ENCODE results near the gene LNPEP.
A peak's percentile ranks its signal among the peaks of the same experiment; 100 is the strongest.

The LNPEP gene

GRCh38 chr5:96946381-96946780, 10.5 kb downstream of the LNPEP start:
- Histone ChIP-seq H3K36me3 (ENCODE audit: control insufficient read depth, insufficient read depth, low read length) (no peaks in the 10 kb centered on the region), H3K27ac (ENCODE audit: low read depth, low read length) (no peak overlapping the region), H3K9ac (ENCODE audit: low read length) (no peak overlapping the region), H3K4me3 (ENCODE audit: low read length) (no peak overlapping the region), H3K27me3 (ENCODE audit: control insufficient read depth, insufficient read depth, low read length) (no peaks in the 10 kb centered on the region), H3K4me1 (ENCODE audit: control insufficient read depth, insufficient read depth, low read length) (no peaks in the 10 kb centered on the region)

GRCh38 chr5:96952118-96952750, 16.4 kb downstream of the LNPEP start:
- Histone ChIP-seq H3K4me1 (ENCODE audit: control insufficient read depth, insufficient read depth, low read length) (peaks cover 4% of the 10 kb centered on the region), H3K27ac (ENCODE audit: low read depth, low read length) (no peak overlapping the region), H3K27me3 (ENCODE audit: control insufficient read depth, insufficient read depth, low read length) (no peaks in the 10 kb centered on the region), H3K9ac (ENCODE audit: low read length) (no peak overlapping the region), H3K36me3 (ENCODE audit: control insufficient read depth, insufficient read depth, low read length) (no peaks in the 10 kb centered on the region), H3K4me3 (ENCODE audit: low read length) (no peak overlapping the region)

GRCh38 chr5:96952974-96953730, 17.3 kb downstream of the LNPEP start:
- peak overlapping the region; percentile 73 for H3K27ac ChIP-seq (ENCODE audit: low read depth, low read length)
- H3K4me3 ChIP-seq (ENCODE audit: low read length), result no peak overlapping the region
- H3K4me1 ChIP-seq (ENCODE audit: control insufficient read depth, insufficient read depth, low read length), result peaks cover 4% of the 10 kb centered on the region
- H3K27me3 ChIP-seq (ENCODE audit: control insufficient read depth, insufficient read depth, low read length), result no peaks in the 10 kb centered on the region
- H3K36me3 ChIP-seq (ENCODE audit: control insufficient read depth, insufficient read depth, low read length), result no peaks in the 10 kb centered on the region
- H3K9ac ChIP-seq (ENCODE audit: low read length), result no peak overlapping the region

DNA sequence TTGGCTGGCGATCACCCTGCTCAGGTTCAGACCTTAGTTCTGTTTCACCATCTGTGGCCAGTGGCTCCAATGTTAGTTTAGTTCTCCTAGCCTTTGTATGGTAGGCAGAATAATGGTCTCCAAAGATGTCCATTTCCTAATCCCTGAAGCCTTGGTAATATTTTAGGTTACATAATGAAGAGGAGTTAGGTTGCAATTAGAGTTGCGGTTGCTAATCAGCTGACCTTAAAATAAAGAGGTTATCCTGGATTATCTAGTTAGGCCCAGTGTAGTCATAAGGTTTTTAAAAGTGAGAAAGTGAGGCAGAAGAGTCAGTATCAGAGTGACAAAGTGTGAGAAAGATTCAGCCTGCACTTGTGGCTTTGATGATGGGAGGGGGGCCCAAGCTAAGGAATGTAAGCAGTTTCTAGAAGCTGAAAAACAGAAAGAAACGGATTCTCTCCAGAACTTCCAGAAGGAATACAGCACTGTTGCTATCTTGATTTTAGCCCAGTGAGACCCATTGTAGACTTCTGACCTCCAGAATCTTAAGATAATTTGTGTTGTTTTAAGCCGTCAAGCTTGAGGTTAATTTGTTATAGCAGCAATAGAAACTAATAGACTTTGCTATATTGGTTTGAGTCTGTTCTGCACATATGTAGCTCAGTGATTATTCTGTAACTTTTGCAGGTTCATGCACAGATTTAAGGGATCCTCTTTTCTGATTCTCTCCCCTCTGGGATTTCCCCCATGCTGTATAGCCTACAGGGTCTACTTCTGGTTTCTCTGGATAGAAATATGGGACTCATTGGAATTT, 21.6 kb downstream of the LNPEP start:
- Histone ChIP-seq H3K4me1 (ENCODE audit: control insufficient read depth, insufficient read depth, low read length) (peaks cover 4% of the 10 kb centered on the region), H3K4me3 (ENCODE audit: low read length) (no peak overlapping the region), H3K36me3 (ENCODE audit: control insufficient read depth, insufficient read depth, low read length) (no peaks in the 10 kb centered on the region), H3K27me3 (ENCODE audit: control insufficient read depth, insufficient read depth, low read length) (no peaks in the 10 kb centered on the region), H3K9ac (ENCODE audit: low read length) (no peak overlapping the region), H3K27ac (ENCODE audit: low read depth, low read length) (no peak overlapping the region)

DNA sequence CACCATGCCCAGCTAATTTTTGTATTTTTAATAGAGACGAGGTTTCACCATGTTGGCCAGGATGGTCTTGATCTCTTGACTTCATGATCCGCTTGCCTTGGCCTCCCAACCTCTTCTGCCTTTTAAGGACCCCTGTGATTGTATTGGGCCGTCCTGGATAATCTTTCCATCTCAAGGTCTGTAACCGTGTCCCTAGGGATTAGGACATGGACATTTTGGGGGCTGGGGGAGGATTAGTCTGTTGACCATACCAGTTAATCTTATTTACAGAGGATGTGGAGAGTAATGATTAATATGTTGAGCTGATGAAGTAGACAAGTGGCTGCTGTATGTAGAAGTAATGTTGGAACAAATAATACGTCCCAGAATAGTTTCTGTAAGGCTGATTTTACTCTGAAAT, 23.1 kb downstream of the LNPEP start:
- Histone ChIP-seq H3K4me3 (ENCODE audit: low read length) (no peak overlapping the region), H3K36me3 (ENCODE audit: control insufficient read depth, insufficient read depth, low read length) (no peaks in the 10 kb centered on the region), H3K27me3 (ENCODE audit: control insufficient read depth, insufficient read depth, low read length) (no peaks in the 10 kb centered on the region), H3K27ac (ENCODE audit: low read depth, low read length) (no peak overlapping the region), H3K9ac (ENCODE audit: low read length) (no peak overlapping the region), H3K4me1 (ENCODE audit: control insufficient read depth, insufficient read depth, low read length) (peaks cover 12% of the 10 kb centered on the region)

- Histone ChIP-seq H3K27ac (ENCODE audit: low read depth, low read length) (no peak overlapping the region), H3K27me3 (ENCODE audit: control insufficient read depth, insufficient read depth, low read length) (no peaks in the 10 kb centered on the region), H3K9ac (ENCODE audit: low read length) (no peak overlapping the region), H3K4me3 (ENCODE audit: low read length) (no peak overlapping the region), H3K36me3 (ENCODE audit: control insufficient read depth, insufficient read depth, low read length) (no peaks in the 10 kb centered on the region), H3K4me1 (ENCODE audit: control insufficient read depth, insufficient read depth, low read length) (peaks cover 8% of the 10 kb centered on the region)
Observed at GRCh38 chr5:96961053-96961452, 25.2 kb downstream of the LNPEP start.

DNA sequence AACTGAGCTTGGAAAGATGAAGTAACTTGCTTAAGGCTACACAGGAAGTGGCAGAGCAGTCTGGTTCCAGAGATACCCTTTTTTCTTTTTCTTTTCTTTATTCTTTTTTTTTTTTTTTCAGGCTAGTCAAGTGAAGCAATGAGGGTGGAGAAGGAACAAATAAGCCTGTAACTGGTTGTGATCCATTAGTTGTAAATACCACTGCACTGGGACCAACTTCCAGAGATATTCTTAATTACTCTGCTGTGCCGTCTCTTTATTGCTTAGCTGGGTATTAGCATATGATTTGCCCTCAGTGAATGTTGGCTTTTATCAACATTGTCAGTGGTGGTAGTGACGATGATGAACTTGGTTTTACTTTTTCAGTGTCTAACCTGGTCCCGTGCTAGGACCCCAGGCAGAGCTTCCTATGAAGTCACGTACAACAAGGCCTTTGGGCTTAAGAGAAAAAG, 26.7 kb downstream of the LNPEP start:
- Histone ChIP-seq H3K9ac (ENCODE audit: low read length) (no peak overlapping the region), H3K27ac (ENCODE audit: low read depth, low read length) (no peak overlapping the region), H3K36me3 (ENCODE audit: control insufficient read depth, insufficient read depth, low read length) (no peaks in the 10 kb centered on the region), H3K27me3 (ENCODE audit: control insufficient read depth, insufficient read depth, low read length) (no peaks in the 10 kb centered on the region), H3K4me3 (ENCODE audit: low read length) (no peak overlapping the region), H3K4me1 (ENCODE audit: control insufficient read depth, insufficient read depth, low read length) (peaks cover 8% of the 10 kb centered on the region)

GRCh38 chr5:96963267-96963666, 27.4 kb downstream of the LNPEP start:
- Histone ChIP-seq H3K9ac (ENCODE audit: low read length) (no peak overlapping the region), H3K4me1 (ENCODE audit: control insufficient read depth, insufficient read depth, low read length) (peaks cover 13% of the 10 kb centered on the region), H3K27ac (ENCODE audit: low read depth, low read length) (no peak overlapping the region)

DNA sequence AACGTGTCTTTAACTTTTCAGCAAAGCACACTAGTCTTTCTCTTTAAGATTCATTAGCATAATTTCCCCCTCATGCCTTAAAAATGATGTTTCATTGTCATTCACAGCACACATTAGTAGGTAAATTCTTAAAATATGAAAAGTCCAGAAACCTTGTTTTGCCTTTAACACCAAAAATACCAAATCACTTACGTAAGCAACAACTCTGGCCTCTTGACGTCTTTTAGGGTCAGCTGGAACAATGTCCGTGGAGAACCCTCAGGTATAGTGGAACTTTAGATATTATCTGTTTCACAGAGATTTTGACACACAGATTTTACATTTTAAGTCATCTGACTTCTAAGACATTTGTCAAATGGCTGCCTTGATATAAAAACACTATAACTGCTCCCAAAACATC, 30.9 kb downstream of the LNPEP start:
- no peak overlapping the region for H3K9ac ChIP-seq (ENCODE audit: low read length)
- H3K27ac ChIP-seq (ENCODE audit: low read depth, low read length), result no peak overlapping the region
- H3K36me3 ChIP-seq (ENCODE audit: control insufficient read depth, insufficient read depth, low read length), result no peaks in the 10 kb centered on the region
- no peaks in the 10 kb centered on the region for H3K27me3 ChIP-seq (ENCODE audit: control insufficient read depth, insufficient read depth, low read length)
- H3K4me1 ChIP-seq (ENCODE audit: control insufficient read depth, insufficient read depth, low read length), result peaks cover 25% of the 10 kb centered on the region
- no peak overlapping the region for H3K4me3 ChIP-seq (ENCODE audit: low read length)

More at GRCh38 chr5:96963267-96963666, 27.4 kb downstream of the LNPEP start:
- Histone ChIP-seq H3K36me3 (ENCODE audit: control insufficient read depth, insufficient read depth, low read length) (no peaks in the 10 kb centered on the region), H3K4me3 (ENCODE audit: low read length) (no peak overlapping the region), H3K27me3 (ENCODE audit: control insufficient read depth, insufficient read depth, low read length) (no peaks in the 10 kb centered on the region)

DNA sequence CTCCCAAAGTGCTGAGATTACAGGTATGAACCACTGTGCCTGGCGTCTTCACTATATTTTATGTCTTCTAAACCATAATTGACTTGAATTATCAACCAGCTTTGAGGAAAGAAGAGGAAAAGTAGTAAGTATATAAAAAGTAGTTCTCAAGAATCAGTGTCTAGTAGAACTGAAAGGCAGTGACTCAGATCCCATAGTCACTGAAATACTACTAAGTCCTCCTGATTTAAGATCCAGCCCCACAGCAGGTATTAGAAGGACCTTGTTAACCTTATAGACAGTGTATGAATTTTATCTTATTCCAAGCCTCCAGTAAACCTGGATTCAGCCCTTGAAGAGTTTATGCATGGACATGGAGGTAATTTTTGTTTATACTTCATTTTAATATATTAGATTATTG, 31.5 kb downstream of the LNPEP start:
- H3K4me3 ChIP-seq (ENCODE audit: low read length), result no peak overlapping the region
- no peak overlapping the region for H3K27ac ChIP-seq (ENCODE audit: low read depth, low read length)
- peaks cover 25% of the 10 kb centered on the region for H3K4me1 ChIP-seq (ENCODE audit: control insufficient read depth, insufficient read depth, low read length)

DNA sequence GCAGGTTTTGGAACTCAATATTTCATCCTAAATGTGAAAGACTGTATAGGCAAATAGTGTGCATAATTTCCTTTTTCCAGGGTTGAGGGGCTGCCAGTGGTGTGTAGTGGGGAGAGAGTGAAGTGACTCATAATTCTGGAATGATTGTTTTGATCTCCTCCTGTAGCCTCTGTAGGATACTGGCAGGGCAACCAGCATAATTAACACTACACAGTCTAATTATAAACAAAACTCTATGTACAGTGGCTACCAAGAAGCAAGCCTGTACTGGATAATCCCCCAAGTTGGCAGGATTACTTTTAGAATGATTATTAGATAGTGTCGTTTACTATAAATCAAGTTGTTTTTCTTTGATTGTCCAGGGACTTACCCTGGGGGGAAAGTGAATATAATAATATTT, 32.2 kb downstream of the LNPEP start:
- Histone ChIP-seq H3K27ac (ENCODE audit: low read depth, low read length) (peak overlapping the region; percentile 40), H3K9ac (ENCODE audit: low read length) (no peak overlapping the region), H3K27me3 (ENCODE audit: control insufficient read depth, insufficient read depth, low read length) (no peaks in the 10 kb centered on the region), H3K4me1 (ENCODE audit: control insufficient read depth, insufficient read depth, low read length) (peaks cover 21% of the 10 kb centered on the region), H3K4me3 (ENCODE audit: low read length) (no peak overlapping the region), H3K36me3 (ENCODE audit: control insufficient read depth, insufficient read depth, low read length) (no peaks in the 10 kb centered on the region)

More for the DNA sequence above, 31.5 kb downstream of the LNPEP start:
- Histone ChIP-seq H3K9ac (ENCODE audit: low read length) (no peak overlapping the region), H3K36me3 (ENCODE audit: control insufficient read depth, insufficient read depth, low read length) (no peaks in the 10 kb centered on the region), H3K27me3 (ENCODE audit: control insufficient read depth, insufficient read depth, low read length) (no peaks in the 10 kb centered on the region)

GRCh38 chr5:96968614-96969013, 32.7 kb downstream of the LNPEP start:
- Histone ChIP-seq H3K4me1 (ENCODE audit: control insufficient read depth, insufficient read depth, low read length) (peaks cover 17% of the 10 kb centered on the region), H3K27ac (ENCODE audit: low read depth, low read length) (peak overlapping the region; percentile 15), H3K36me3 (ENCODE audit: control insufficient read depth, insufficient read depth, low read length) (no peaks in the 10 kb centered on the region), H3K27me3 (ENCODE audit: control insufficient read depth, insufficient read depth, low read length) (no peaks in the 10 kb centered on the region), H3K9ac (ENCODE audit: low read length) (no peak overlapping the region), H3K4me3 (ENCODE audit: low read length) (no peak overlapping the region)
